Measurements from ENCODE around the gene CLSTN3.

GRCh38 chr12:7110661-7111060, 19.5 kb upstream of the CLSTN3 start:
- TF ChIP-seq, protein P1, sequence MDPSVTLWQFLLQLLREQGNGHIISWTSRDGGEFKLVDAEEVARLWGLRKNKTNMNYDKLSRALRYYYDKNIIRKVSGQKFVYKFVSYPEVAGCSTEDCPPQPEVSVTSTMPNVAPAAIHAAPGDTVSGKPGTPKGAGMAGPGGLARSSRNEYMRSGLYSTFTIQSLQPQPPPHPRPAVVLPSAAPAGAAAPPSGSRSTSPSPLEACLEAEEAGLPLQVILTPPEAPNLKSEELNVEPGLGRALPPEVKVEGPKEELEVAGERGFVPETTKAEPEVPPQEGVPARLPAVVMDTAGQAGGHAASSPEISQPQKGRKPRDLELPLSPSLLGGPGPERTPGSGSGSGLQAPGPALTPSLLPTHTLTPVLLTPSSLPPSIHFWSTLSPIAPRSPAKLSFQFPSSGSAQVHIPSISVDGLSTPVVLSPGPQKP (CRISPR knock-in tag; IDR thresholded peaks at IDR 0.05): no peak
- TF ChIP-seq SETDB1 (IDR thresholded peaks at IDR 0.05; ENCODE audit: low read length) (no peak), KDM1A (IDR thresholded peaks at IDR 0.05) (no peak), IRF2 (CRISPR knock-in tag; IDR thresholded peaks at IDR 0.05) (no peak)
- TF ChIP-seq, protein P2, sequence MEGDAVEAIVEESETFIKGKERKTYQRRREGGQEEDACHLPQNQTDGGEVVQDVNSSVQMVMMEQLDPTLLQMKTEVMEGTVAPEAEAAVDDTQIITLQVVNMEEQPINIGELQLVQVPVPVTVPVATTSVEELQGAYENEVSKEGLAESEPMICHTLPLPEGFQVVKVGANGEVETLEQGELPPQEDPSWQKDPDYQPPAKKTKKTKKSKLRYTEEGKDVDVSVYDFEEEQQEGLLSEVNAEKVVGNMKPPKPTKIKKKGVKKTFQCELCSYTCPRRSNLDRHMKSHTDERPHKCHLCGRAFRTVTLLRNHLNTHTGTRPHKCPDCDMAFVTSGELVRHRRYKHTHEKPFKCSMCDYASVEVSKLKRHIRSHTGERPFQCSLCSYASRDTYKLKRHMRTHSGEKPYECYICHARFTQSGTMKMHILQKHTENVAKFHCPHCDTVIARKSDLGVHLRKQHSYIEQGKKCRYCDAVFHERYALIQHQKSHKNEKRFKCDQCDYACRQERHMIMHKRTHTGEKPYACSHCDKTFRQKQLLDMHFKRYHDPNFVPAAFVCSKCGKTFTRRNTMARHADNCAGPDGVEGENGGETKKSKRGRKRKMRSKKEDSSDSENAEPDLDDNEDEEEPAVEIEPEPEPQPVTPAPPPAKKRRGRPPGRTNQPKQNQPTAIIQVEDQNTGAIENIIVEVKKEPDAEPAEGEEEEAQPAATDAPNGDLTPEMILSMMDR (IDR thresholded peaks at IDR 0.05 in 2 of 3, conservative IDR thresholded peaks at IDR 0.05 in 1 of 3; ENCODE audit: insufficient read depth in 2 of 3, low read depth in 1 of 3, low read length in 3 of 3): no peak

Measured in K562 (cell line).